OCI-LY3 (cell line): ENCODE data around the gene NANOS3.

ENCODE experiments used
- H2AFZ ChIP-seq: fragments of 200-600, 300-600 bp; shearing (Covaris generic); 2 replicates; pipeline ENCODE4 v1.6.0; 2014; ENCODE audit warnings: antibody characterized with exemption, low read depth, low read length
- H3K27ac ChIP-seq: fragments of 200-600, 300-600 bp; sonication (generic); 2 replicates; pipeline ENCODE4 v1.5.1; 2014; ENCODE audit warnings: mild to moderate bottlenecking, low read length, moderate library complexity, mixed read lengths
- H3K27me3 ChIP-seq: fragments of 200-600, 300-600 bp; sonication (generic); 2 replicates; pipeline ENCODE4 v1.6.1; 2014; ENCODE audit warnings: low read depth, low read length, mixed read lengths
- H3K36me3 ChIP-seq: fragments of 200-600, 300-600 bp; sonication (generic); replicated peaks from 2 replicates; pipeline ENCODE3; 2014; ENCODE audit warnings: low read depth, low read length, mixed read lengths
- H3K4me1 ChIP-seq: fragments of 300-600, 200-600 bp; sonication (generic); 2 replicates; pipeline ENCODE4 v1.6.1; 2014; ENCODE audit warnings: low read length, mixed read lengths
- H3K4me2 ChIP-seq: fragments of 200-600, 300-600 bp; sonication (generic); 2 replicates; pipeline ENCODE4 v1.6.1; 2014; ENCODE audit warnings: low read length, mixed read lengths
- H3K4me3 ChIP-seq: fragments of 300-600, 200-600 bp; sonication (generic); 2 replicates; pipeline ENCODE4 v1.5.1; 2014; ENCODE audit warnings: antibody characterized with exemption, mild to moderate bottlenecking, low read length, moderate library complexity
- H3K79me2 ChIP-seq: fragments of 300-600, 200-600 bp; shearing (Covaris generic); 2 replicates; pipeline ENCODE4 v1.6.1; 2014; ENCODE audit warnings: mild to moderate bottlenecking, low read length, mixed read lengths
- H3K9ac ChIP-seq: fragments of 300-600, 200-600 bp; shearing (Covaris generic); 2 replicates; pipeline ENCODE4 v1.6.0; 2014; ENCODE audit warnings: mild to moderate bottlenecking, low read length, moderate library complexity
- H3K9me3 ChIP-seq: fragments of 200-600, 300-600 bp; shearing (Covaris generic); 2 replicates; pipeline ENCODE4 v1.6.1; 2014; ENCODE audit warnings: low read length, mixed read lengths; ENCODE audit not compliant: insufficient read depth
- H4K20me1 ChIP-seq: fragments of 200-600, 300-600 bp; sonication (generic); 2 replicates; pipeline ENCODE4 v1.6.1; 2016; ENCODE audit warnings: low read length, mixed read lengths; ENCODE audit not compliant: insufficient read depth
- CTCF ChIP-seq: fragments of 200-600, 300-600 bp; sonication (generic); IDR thresholded peaks from 2 replicates; pipeline ENCODE4 v1.5.1; 2014; ENCODE audit warnings: antibody characterized with exemption, low read length, low read depth
- EZH2phosphoT487 ChIP-seq: fragments of 200-600 bp; shearing (Covaris generic); IDR thresholded peaks from 2 replicates; pipeline ENCODE4 v1.6.1; 2018; ENCODE audit warnings: antibody characterized with exemption, mixed run types, low read depth

NANOS3 gene

GRCh38 chr19:13909430-13909829, 32.5 kb downstream of the NANOS3 start:
- peaks cover 11% of the 10 kb centered on the region for H3K4me1 ChIP-seq
- no peak overlapping the region for H2AFZ ChIP-seq
- H3K27me3 ChIP-seq = no peaks in the 10 kb centered on the region
- no peak for TF ChIP-seq EZH2phosphoT487
- H3K27ac ChIP-seq = no peak overlapping the region
- H3K79me2 ChIP-seq = 0 out of 2 replicates have a peak, but pooled peaks cover 5% of the 10 kb centered on the region
- H3K4me2 ChIP-seq = no peak overlapping the region
- H4K20me1 ChIP-seq = no peaks in the 10 kb centered on the region
- H3K9ac ChIP-seq = no peak overlapping the region
- H3K9me3 ChIP-seq = no peaks in the 10 kb centered on the region
- no peak overlapping the region for H3K4me3 ChIP-seq
- H3K36me3 ChIP-seq = peaks cover 22% of the 10 kb centered on the region

DNA sequence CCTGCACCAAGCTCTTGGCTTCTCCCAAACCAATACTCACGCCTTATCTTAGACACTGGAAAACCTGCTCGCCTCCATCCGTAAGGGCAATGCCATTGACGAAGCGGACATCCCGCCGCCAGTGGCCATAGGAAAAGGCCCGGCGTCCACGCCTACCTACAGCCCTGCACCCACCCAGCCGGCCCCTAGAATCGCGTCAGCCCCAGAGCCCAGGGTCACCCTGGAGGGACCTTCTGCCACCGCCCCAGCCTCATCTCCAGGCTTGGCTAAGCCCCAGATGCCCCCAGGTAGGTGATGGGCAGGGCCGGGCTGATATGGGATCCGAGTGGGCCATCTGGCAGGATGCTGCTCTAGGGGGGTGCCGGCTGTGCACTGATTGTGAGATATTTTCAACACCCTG, 36.4 kb downstream of the NANOS3 start:
- no peak overlapping the region for H2AFZ ChIP-seq
- no peaks in the 10 kb centered on the region for H4K20me1 ChIP-seq
- no peak overlapping the region for H3K27ac ChIP-seq
- H3K4me2 ChIP-seq = no peak overlapping the region
- TF ChIP-seq CTCF = no peak
- TF ChIP-seq EZH2phosphoT487 = no peak
- no peaks in the 10 kb centered on the region for H3K79me2 ChIP-seq
- no peaks in the 10 kb centered on the region for H3K9me3 ChIP-seq
- no peak overlapping the region for H3K4me3 ChIP-seq
- H3K9ac ChIP-seq = no peak overlapping the region
- no peaks in the 10 kb centered on the region for H3K27me3 ChIP-seq
- no peaks in the 10 kb centered on the region for H3K4me1 ChIP-seq
- H3K36me3 ChIP-seq = peaks cover 22% of the 10 kb centered on the region

DNA sequence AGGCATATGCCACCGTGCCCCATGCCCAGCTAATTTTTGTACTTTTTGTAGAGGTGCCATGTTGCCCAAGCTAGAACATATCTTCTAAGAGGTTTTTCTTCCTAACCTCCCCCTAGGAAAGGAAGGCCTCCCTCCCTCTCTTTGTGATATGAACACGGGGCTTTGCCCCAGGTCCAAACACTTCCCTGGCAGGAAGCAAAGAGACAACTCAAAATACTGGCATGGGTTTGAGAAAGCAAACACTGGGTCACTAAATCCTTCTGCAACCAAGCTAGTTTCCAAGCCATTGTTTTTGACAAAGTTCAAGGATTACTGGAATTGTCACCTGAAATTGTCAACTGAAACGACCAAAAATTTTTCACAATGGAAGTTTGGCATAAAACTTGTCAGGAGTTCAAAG, 37.8 kb downstream of the NANOS3 start:
- Histone ChIP-seq H3K79me2 (no peaks in the 10 kb centered on the region), H3K9ac (no peak overlapping the region), H3K4me2 (no peak overlapping the region), H2AFZ (no peak overlapping the region), H3K9me3 (no peaks in the 10 kb centered on the region), H3K4me1 (no peaks in the 10 kb centered on the region), H3K36me3 (peaks cover 23% of the 10 kb centered on the region), H3K27ac (no peak overlapping the region), H3K4me3 (no peak overlapping the region), H4K20me1 (no peaks in the 10 kb centered on the region), H3K27me3 (no peaks in the 10 kb centered on the region)
- TF ChIP-seq EZH2phosphoT487 = no peak
- no peak for TF ChIP-seq CTCF

- Histone ChIP-seq H3K36me3 (peaks cover 33% of the 10 kb centered on the region), H3K9me3 (no peaks in the 10 kb centered on the region), H3K27ac (no peak overlapping the region)
These were observed 41.0 kb downstream of the NANOS3 start for GRCh38 chr19:13917888-13918406.

More at GRCh38 chr19:13917888-13918406, 41.0 kb downstream of the NANOS3 start:
- Histone ChIP-seq H3K4me3 (no peak overlapping the region), H3K4me2 (no peak overlapping the region), H3K4me1 (no peaks in the 10 kb centered on the region; the same call in 1 of the 2 replicates), H3K79me2 (no peaks in the 10 kb centered on the region), H4K20me1 (no peaks in the 10 kb centered on the region), H2AFZ (no peak overlapping the region), H3K27me3 (no peaks in the 10 kb centered on the region), H3K9ac (no peak overlapping the region)
- TF ChIP-seq EZH2phosphoT487 (no peak), CTCF (no peak)
